SW480 (cell line): ENCODE results near the gene RHBDF1.

ENCODE experiments used
- DNase-seq: peaks from one replicate; pipeline ENCODE4 v3.0.0-alpha.2; 2016; ENCODE audit warnings: low spot score

The RHBDF1 gene

DNA sequence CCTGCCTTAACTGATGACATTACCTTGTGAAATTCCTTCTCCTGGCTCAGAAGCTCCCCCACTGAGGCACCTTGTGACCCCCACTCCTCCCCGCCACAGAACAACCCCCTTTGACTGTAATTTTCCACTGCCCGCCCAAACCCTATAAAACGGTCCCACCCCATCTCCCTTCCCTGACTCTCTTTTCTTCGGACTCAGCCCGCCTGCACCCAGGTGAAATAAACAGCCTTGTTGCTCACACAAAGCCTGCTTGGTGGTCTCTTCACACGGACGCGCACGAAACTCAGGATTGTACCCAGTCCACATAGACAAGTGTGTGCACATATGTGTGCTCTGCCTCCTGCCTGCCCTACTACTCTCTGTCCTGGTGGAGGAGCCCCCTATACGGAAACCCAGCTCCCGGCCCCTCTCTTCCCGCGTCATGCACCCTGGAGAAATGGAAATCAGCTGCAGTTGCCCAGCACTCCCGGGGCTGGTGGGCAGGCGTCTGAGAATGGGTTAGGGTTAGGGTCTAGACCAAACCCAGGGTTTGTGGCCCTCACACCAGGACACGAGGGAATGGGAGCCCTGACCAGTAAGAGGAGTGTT lies 2.4 kb upstream of the RHBDF1 start:
- DNase-seq = no peak

DNA sequence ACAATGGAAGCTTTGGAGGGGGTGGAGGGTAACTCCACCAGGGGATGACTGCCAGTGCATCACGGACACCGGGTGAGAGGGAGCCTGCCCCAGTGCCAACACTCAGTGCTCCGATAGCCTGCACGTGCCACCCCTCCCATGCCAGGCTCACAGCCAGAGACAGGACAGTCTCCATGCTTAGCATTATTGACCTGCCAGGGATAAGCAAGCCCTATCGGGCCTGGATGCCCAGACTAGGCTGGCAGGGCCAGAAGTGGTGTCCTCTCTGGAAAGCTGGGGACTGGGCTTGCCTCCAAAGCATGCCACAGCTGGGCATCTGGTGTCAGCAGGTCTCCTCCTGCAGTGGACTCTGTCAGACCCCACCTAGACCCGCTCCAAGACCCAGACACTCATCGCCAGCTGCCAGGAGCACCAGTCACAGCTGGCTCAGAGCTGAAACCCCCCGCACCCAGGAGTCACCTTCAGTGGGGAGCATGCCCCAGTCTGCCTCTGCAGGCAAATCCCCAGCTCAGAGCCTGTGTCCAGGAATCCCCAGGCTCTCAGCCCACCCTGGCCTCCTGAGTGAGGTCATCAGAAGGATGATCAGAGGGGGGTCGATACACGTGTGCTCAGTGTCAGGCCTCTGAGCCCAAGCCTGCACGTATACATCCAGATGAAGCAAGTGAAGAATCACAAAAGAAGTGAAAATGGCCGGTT lies 1.8 kb upstream of the RHBDF1 start:
- DNase-seq = no peak

- DNase-seq = no peak
These were observed 660 bp downstream of the RHBDF1 start for GRCh38 chr16:71540-72401.

DNA sequence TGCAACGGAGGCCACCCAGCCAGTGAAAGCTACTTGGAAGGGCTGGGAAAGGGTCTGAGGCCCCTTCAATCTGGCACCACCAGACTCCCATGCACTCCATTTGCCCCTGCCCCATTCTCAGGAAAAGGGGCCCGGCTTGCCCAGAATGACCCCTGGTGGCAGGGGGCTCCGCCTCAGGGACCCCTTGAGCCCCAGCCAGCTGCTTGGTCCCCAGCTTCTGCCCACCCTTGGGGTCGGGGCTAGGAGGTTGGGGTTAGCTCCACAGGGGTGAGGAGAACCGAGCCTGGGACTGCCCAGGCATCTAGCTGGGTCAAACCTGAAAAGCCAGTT lies 1.3 kb downstream of the RHBDF1 start:
- DNase-seq = no peak

GRCh38 chr16:69181-69580 lies 3.2 kb downstream of the RHBDF1 start:
- no peak for DNase-seq

DNA sequence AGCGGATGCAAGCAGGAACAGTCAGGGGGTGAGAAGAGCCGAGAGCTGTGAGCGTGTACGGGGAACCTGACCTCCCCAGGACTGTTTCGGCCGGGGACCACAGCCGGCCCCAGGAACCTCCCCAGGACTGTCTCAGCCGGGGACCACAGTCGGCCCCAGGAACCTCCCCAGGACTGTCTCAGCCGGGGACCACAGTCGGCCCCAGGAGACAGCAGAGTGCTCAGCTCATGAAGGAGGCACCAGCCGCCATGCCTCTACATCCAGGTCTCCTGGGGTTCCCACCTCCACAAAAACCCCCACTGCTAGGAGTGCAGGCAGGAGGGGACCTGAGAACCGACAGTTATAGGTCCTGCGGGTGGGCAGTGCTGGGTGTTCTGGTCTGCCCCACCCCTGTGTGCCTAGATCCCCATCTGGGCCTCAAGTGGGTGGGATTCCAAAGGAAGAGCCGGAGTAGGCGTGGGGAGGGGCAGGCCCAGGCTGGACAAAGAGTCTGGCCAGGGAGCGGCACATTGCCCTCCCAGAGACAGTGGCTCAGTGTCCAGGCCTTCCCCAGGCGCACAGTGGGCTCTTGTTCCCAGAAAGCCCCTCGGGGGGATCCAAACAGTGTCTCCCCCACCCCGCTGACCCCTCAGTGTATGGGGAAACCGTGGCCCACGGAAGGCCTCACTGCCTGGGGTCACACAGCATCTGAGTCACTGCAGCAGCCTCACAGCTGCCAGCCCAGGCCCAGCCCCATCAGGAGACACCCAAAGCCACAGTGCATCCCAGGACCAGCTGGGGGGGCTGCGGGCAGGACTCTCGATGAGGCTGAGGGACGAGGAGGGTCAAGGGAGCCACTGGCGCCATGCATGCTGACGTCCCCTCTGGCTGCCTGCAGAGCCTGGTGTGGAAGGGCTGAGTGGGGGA lies 4.3 kb downstream of the RHBDF1 start:
- no peak for DNase-seq

- DNase-seq = no peak
These were observed 5.1 kb downstream of the RHBDF1 start for GRCh38 chr16:67183-67791.

- DNase-seq = no peak
These were observed 5.9 kb downstream of the RHBDF1 start for GRCh38 chr16:66309-67182.

GRCh38 chr16:65745-66144 lies 6.7 kb downstream of the RHBDF1 start:
- DNase-seq = peak; percentile 53

GRCh38 chr16:64914-65255 lies 7.5 kb downstream of the RHBDF1 start:
- no peak for DNase-seq

- no peak for DNase-seq
These were observed 8.2 kb downstream of the RHBDF1 start for GRCh38 chr16:63998-64913.

DNA sequence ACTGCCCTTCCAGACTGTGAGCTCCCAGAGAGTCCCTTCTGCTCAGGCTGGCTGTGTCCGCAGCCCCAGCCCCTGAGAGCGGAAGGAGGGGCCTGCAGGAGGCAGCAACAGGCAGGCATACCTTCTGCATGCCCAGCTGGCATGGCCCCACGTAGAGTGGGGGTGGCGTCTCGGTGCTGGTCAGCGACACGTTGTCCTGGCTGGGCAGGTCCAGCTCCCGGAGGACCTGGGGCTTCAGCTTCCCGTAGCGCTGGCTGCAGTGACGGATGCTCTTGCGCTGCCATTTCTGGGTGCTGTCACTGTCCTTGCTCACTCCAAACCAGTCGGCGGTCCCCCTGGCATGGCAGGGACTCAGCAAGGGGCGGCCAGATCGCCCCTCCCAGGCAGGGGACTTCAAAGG lies 9.0 kb downstream of the RHBDF1 start:
- no peak for DNase-seq

- no peak for DNase-seq
These were observed 9.5 kb downstream of the RHBDF1 start for GRCh38 chr16:62968-63391.

- DNase-seq = no peak
These were observed 10.0 kb downstream of the RHBDF1 start for GRCh38 chr16:62283-62967.

GRCh38 chr16:61879-62281 lies 10.6 kb downstream of the RHBDF1 start:
- DNase-seq = no peak

- no peak for DNase-seq
These were observed 11.2 kb downstream of the RHBDF1 start for GRCh38 chr16:60929-61878.

GRCh38 chr16:60166-60565 lies 12.3 kb downstream of the RHBDF1 start:
- no peak for DNase-seq

GRCh38 chr16:59440-60059 lies 12.9 kb downstream of the RHBDF1 start:
- DNase-seq = no peak
